Esophagus muscularis mucosa (tissue), 4 donors: ENCODE results near the gene HDC. TPM values are rescaled to one million over a fixed set of nuclear protein-coding genes. Genes with fewer than 3 reads are reported as not detected.

Experiments
- DNase-seq: peaks from one replicate; pipeline ENCODE4 v3.0.0-alpha.2; 2017; ENCODE audit errors: extremely low spot score
- H3K27ac ChIP-seq, 4 donors: fragments of 200-600 bp; sonication (generic); replicated peaks in 1 of 4; 1 replicate in 3 of 4; 2 replicates in 1 of 4; pipeline ENCODE4 v1.5.1; 2016 to 2019; ENCODE audit warnings: mild to moderate bottlenecking in 1 of 4
- H3K27me3 ChIP-seq, 4 donors: fragments of 200-600 bp; sonication (generic); one replicate each; pipeline versions ENCODE4 v1.5.1 to v1.6.0; 2016 to 2019
- H3K36me3 ChIP-seq, 4 donors: fragments of 200-600 bp; sonication (generic); one replicate each; pipeline ENCODE4 v1.5.1; 2016 to 2019
- H3K4me1 ChIP-seq, 4 donors: fragments of 200-600 bp; sonication (generic); one replicate each; pipeline ENCODE4 v1.5.1; 2016 to 2019
- H3K4me3 ChIP-seq, 4 donors: fragments of 200-600 bp; sonication (generic); 1 replicate in 2 of 4; 2 replicates in 2 of 4; pipeline ENCODE4 v1.5.1; 2016 to 2019; ENCODE audit warnings: mild to moderate bottlenecking in 4 of 4, moderate library complexity in 1 of 4
- H3K9me3 ChIP-seq, 4 donors: fragments of 200-600 bp; sonication (generic); 1 replicate in 3 of 4; 2 replicates in 1 of 4; pipeline ENCODE4 v1.5.1; 2016 to 2019
- CTCF ChIP-seq, 3 experiments: fragments of 200-600 bp in 2 of 3; fragments of 450-650 bp in 1 of 3; sonication (generic) in 2 of 3; IDR thresholded peaks; one replicate each; pipeline ENCODE4 v1.5.1; 2017 to 2019; ENCODE audit warnings: antibody characterized with exemption in 3 of 3, mild to moderate bottlenecking in 2 of 3, moderate library complexity in 1 of 3
- EP300 ChIP-seq: sonication (generic); formaldehyde crosslinking; IDR thresholded peaks from one replicate; pipeline ENCODE4 v1.6.1; 2017; ENCODE audit warnings: antibody characterized with exemption
- POLR2A ChIP-seq: fragments of 450-650 bp; IDR thresholded peaks from one replicate; pipeline ENCODE4 v1.6.1; 2017; ENCODE audit warnings: antibody characterized with exemption, moderate library complexity, mild to moderate bottlenecking, low read depth
- POLR2AphosphoS5 ChIP-seq, 2 donors: sonication (generic); formaldehyde crosslinking; IDR thresholded peaks; one replicate each; pipeline ENCODE4 v1.6.1; 2017; ENCODE audit warnings: antibody characterized with exemption in 2 of 2
- WGBS: methylation state at CpG from one replicate; pipeline ENCODE4 v1.1.5; 2018; 5-methylcytosine and 5-hydroxymethylcytosine counted together
- intact Hi-C: fragments of 100-400 bp; cut with DNase I; formaldehyde crosslinking; loops from one replicate; pipeline ENCODE4 v1.15.1; 2023
- total RNA-seq, 4 donors: library from RNA; depleted of rRNA; stranded (reverse); fragments of >200 nt; gene quantifications; one replicate each; pipeline versions ENCODE4 v1.1.0 to v1.2.1, GENCODE V29; 2016

Gene HDC
- total RNA-seq, 4 donors from 2014 or later: 0.39 to 7.0 (median 3.5) TPM

- peaks cover 12 to 37% (median 24%) of the 10 kb centered on the region in 4 donors for H3K36me3 ChIP-seq
- 96% methylated on average over 6 of the region's 6 CpGs for WGBS
- no peaks in the 10 kb centered on the region for H3K9me3 ChIP-seq
- intact Hi-C loops: no loop called here
- no peak for TF ChIP-seq EP300
- TF ChIP-seq CTCF (IDR thresholded peaks at IDR 0.05): no peak
- TF ChIP-seq POLR2A: no peak
- no peak for TF ChIP-seq POLR2AphosphoS5 (IDR thresholded peaks at IDR 0.05)
- H3K4me1 ChIP-seq: no peaks in the 10 kb centered on the region
- DNase-seq: no peak
- H3K4me3 ChIP-seq: no peak overlapping the region
- no peak overlapping the region for H3K27ac ChIP-seq
- no peaks in the 10 kb centered on the region for H3K27me3 ChIP-seq
These were observed 22.0 kb upstream of the HDC start for GRCh38 chr15:50287324-50288116.

GRCh38 chr15:50281427-50281826 is 15.9 kb upstream of the HDC start:
- Histone ChIP-seq H3K9me3 (no peaks in the 10 kb centered on the region), H3K27me3 (no peaks in the 10 kb centered on the region), H3K4me3 (no peak overlapping the region), H3K4me1 (no peaks in the 10 kb centered on the region), H3K36me3 (peaks cover 7 to 25% (median 9%) of the 10 kb centered on the region in 4 donors), H3K27ac (no peak overlapping the region)
- WGBS: 76% methylated on average over 5 of the region's 5 CpGs
- intact Hi-C loops: no loop called here
- DNase-seq: no peak
- TF ChIP-seq POLR2AphosphoS5 (IDR thresholded peaks at IDR 0.05) (no peak), EP300 (no peak), CTCF (IDR thresholded peaks at IDR 0.05) (no peak), POLR2A (no peak)

- Histone ChIP-seq H3K27ac (no peak overlapping the region), H3K9me3 (no peaks in the 10 kb centered on the region), H3K27me3 (no peaks in the 10 kb centered on the region), H3K4me1 (no peaks in the 10 kb centered on the region), H3K4me3 (no peak overlapping the region), H3K36me3 (peaks cover under 1 to 19% (median 9%) of the 10 kb centered on the region in 4 donors)
- TF ChIP-seq POLR2A (no peak), POLR2AphosphoS5 (IDR thresholded peaks at IDR 0.05) (no peak), EP300 (no peak), CTCF (IDR thresholded peaks at IDR 0.05) (no peak)
- intact Hi-C loops: no loop called here
- DNase-seq: no peak
- WGBS: 94% methylated on average over 3 of the region's 3 CpGs
These were observed 14.7 kb upstream of the HDC start for GRCh38 chr15:50280271-50280670.

GRCh38 chr15:50278496-50278895 is 13.0 kb upstream of the HDC start:
- TF ChIP-seq EP300 (no peak), POLR2AphosphoS5 (IDR thresholded peaks at IDR 0.05) (no peak), CTCF (IDR thresholded peaks at IDR 0.05) (no peak), POLR2A (no peak)
- WGBS: 74% methylated on average over 4 of the region's 4 CpGs
- Histone ChIP-seq H3K27ac (no peak overlapping the region), H3K4me3 (no peak overlapping the region), H3K9me3 (no peaks in the 10 kb centered on the region), H3K27me3 (no peaks in the 10 kb centered on the region), H3K4me1 (no peaks in the 10 kb centered on the region), H3K36me3 (peaks cover 0 to 12% (median 9%) of the 10 kb centered on the region in 4 donors)
- intact Hi-C loops: no loop called here
- DNase-seq: no peak
